A673 (cell line): Measurements from ENCODE around the gene ALLC. TPM values are rescaled to one million over a fixed set of nuclear protein-coding genes. Genes with fewer than 3 reads are reported as not detected.

Experiments used
- BruUV-seq: library from RNA; stranded (reverse); fragments of 400-500 nt; replicated peaks from 2 replicates; lab custom pipeline; 2021; lab: Mats Ljungman, UMichigan
- CTCF ChIA-PET: fragments of 300-600 bp; sonication (Branson Sonifier 250); formaldehyde crosslinking; loops from one replicate; lab custom pipeline; 2022; ENCODE audit warnings: antibody characterized with exemption; lab: Charles Lee
- POLR2A ChIA-PET: fragments of 300-600 bp; sonication (Branson Sonifier 250); formaldehyde crosslinking; loops from one replicate; lab custom pipeline; 2022; ENCODE audit warnings: antibody characterized with exemption; ENCODE audit not compliant: low non-redundant PET; lab: Charles Lee
- DNase-seq: peaks from one replicate; pipeline ENCODE4 v3.0.0-alpha.2; 2015; ENCODE audit warnings: low spot score
- H3K27ac ChIP-seq: fragments of 200-600 bp; sonication (generic); 2 replicates; pipeline ENCODE4 v1.5.1; 2016; ENCODE audit warnings: mixed run types, low read depth, mild to moderate bottlenecking, mixed read lengths, antibody characterized with exemption, low read length; ENCODE audit not compliant: poor library complexity, severe bottlenecking
- H3K27me3 ChIP-seq: fragments of 200-600 bp; sonication (generic); replicated peaks from 2 replicates; pipeline ENCODE4 v1.6.1; 2017; ENCODE audit warnings: mixed run types, low read depth, mild to moderate bottlenecking, mixed read lengths, antibody characterized with exemption, low read length; ENCODE audit not compliant: insufficient read depth, poor library complexity
- H3K36me3 ChIP-seq: fragments of 200-600 bp; sonication (generic); 2 replicates; pipeline ENCODE4 v1.6.1; 2016; ENCODE audit warnings: mixed run types, mild to moderate bottlenecking, mixed read lengths, antibody characterized with exemption, low read length; ENCODE audit not compliant: insufficient read depth, poor library complexity, severe bottlenecking
- H3K4me1 ChIP-seq: fragments of 200-600 bp; sonication (generic); 2 replicates; pipeline ENCODE4 v1.6.1; 2017; ENCODE audit warnings: mixed run types, mild to moderate bottlenecking, mixed read lengths, antibody characterized with exemption, low read length; ENCODE audit not compliant: insufficient read depth, poor library complexity, severe bottlenecking
- H3K4me3 ChIP-seq: fragments of 200-600 bp; sonication (generic); 2 replicates; pipeline ENCODE4 v1.5.1; 2016; ENCODE audit warnings: low read depth, mixed run types, mild to moderate bottlenecking, mixed read lengths, low read length; ENCODE audit not compliant: poor library complexity, severe bottlenecking
- H3K9me3 ChIP-seq: fragments of 200-600 bp; sonication (generic); 2 replicates; pipeline ENCODE4 v1.6.1; 2016; ENCODE audit warnings: mixed run types, low read depth, mild to moderate bottlenecking, mixed read lengths, antibody characterized with exemption, low read length; ENCODE audit not compliant: poor library complexity, severe bottlenecking
- CTCF ChIP-seq: fragments of 300-800, 200-600 bp; sonication (generic); conservative IDR thresholded peaks from 2 replicates; pipeline ENCODE4 v1.5.1; 2017; ENCODE audit warnings: low read depth, mild to moderate bottlenecking, antibody characterized with exemption, low read length, moderate library complexity, mixed read lengths
- EZH2 ChIP-seq: fragments of 200-600 bp; sonication (generic); IDR thresholded peaks from 2 replicates; pipeline ENCODE4 v1.6.1; 2017; ENCODE audit warnings: borderline replicate concordance, low read depth, mild to moderate bottlenecking, mixed read lengths, antibody characterized with exemption, low read length; ENCODE audit not compliant: poor library complexity, severe bottlenecking
- intact Hi-C: fragments of 100-400 bp; cut with micrococcal nuclease; formaldehyde crosslinking; loops from one replicate; pipeline ENCODE4 v1.10.0; 2022; ENCODE audit not compliant: unreplicated experiment
- total RNA-seq: library from RNA; stranded (reverse); gene quantifications from 2 replicates; pipeline ENCODE4 v1.2.3, GENCODE V29; 2021

The ALLC gene
- total RNA-seq, 1 experiment from 2014 or later = not detected

- Histone ChIP-seq H3K4me1 (peaks cover 11% of the 10 kb centered on the region), H3K9me3 (no peaks in the 10 kb centered on the region), H3K36me3 (no peaks in the 10 kb centered on the region), H3K27me3 (no peaks in the 10 kb centered on the region), H3K27ac (no peak overlapping the region), H3K4me3 (no peak overlapping the region)
- no peak for DNase-seq
- ChIA-PET CTCF (no interaction called here), POLR2A (no interaction called here)
- BruUV-seq = no TSS peak
- TF ChIP-seq CTCF = no peak
- TF ChIP-seq EZH2 = no peak
- intact Hi-C loops = no loop called here
Observed at GRCh38 chr2:3709225-3709624, 51.2 kb downstream of the ALLC start.

GRCh38 chr2:3712424-3712823, 54.4 kb downstream of the ALLC start:
- CTCF ChIA-PET = no interaction called here
- Histone ChIP-seq H3K4me3 (no peak overlapping the region), H3K27ac (no peak overlapping the region), H3K4me1 (no peaks in the 10 kb centered on the region), H3K36me3 (no peaks in the 10 kb centered on the region), H3K9me3 (no peaks in the 10 kb centered on the region), H3K27me3 (no peaks in the 10 kb centered on the region)
- TF ChIP-seq EZH2 = no peak
- intact Hi-C loops = no loop called here
- no TSS peak for BruUV-seq
- DNase-seq = no peak
- POLR2A ChIA-PET = no interaction called here

- Histone ChIP-seq H3K4me3 (no peak overlapping the region), H3K36me3 (no peaks in the 10 kb centered on the region), H3K4me1 (no peaks in the 10 kb centered on the region), H3K9me3 (no peaks in the 10 kb centered on the region), H3K27ac (no peak overlapping the region), H3K27me3 (no peaks in the 10 kb centered on the region)
- TF ChIP-seq CTCF (no peak), EZH2 (no peak)
- POLR2A ChIA-PET = no interaction called here
- no peak for DNase-seq
- CTCF ChIA-PET = no interaction called here
- BruUV-seq = no TSS peak
- intact Hi-C loops = no loop called here
Observed at GRCh38 chr2:3712831-3713503, 55.0 kb downstream of the ALLC start.

- no peak for DNase-seq
- intact Hi-C loops = no loop called here
- Histone ChIP-seq H3K4me3 (no peak overlapping the region), H3K27me3 (no peaks in the 10 kb centered on the region), H3K27ac (no peak overlapping the region), H3K4me1 (no peaks in the 10 kb centered on the region), H3K9me3 (no peaks in the 10 kb centered on the region), H3K36me3 (no peaks in the 10 kb centered on the region)
- no peak for TF ChIP-seq EZH2
- CTCF ChIA-PET = no interaction called here
- POLR2A ChIA-PET = no interaction called here
- BruUV-seq = no TSS peak
Observed at GRCh38 chr2:3718679-3719078, 60.7 kb downstream of the ALLC start.
